ENCODE results near the gene EAF1.

- TF ChIP-seq REST (IDR thresholded peaks at IDR 0.05; ENCODE audit: insufficient read depth in 1 of 2, low read depth in 2 of 2, low read length in 2 of 2) (no peak), POLR2AphosphoS5 (IDR thresholded peaks at IDR 0.05; ENCODE audit: low read depth, low read length) (no peak)
These were observed 23.4 kb upstream of the EAF1 start for GRCh38 chr3:15403965-15404364.
